H1 (cell line): Measurements from ENCODE around the gene INTS1. TPM values are rescaled to one million over a fixed set of nuclear protein-coding genes. Genes with fewer than 3 reads are reported as not detected.

Experiments
- CTCF ChIA-PET: fragments of 300-600 bp; sonication (Branson Sonifier 250); formaldehyde crosslinking; loops from one replicate; lab custom pipeline; 2021; ENCODE audit not compliant: partially characterized antibody; lab: Charles Lee
- POLR2A ChIA-PET: fragments of 300-600 bp; sonication (Branson Sonifier 250); formaldehyde crosslinking; loops from one replicate; lab custom pipeline; 2021; ENCODE audit warnings: inconsistent platforms; ENCODE audit not compliant: partially characterized antibody; lab: Charles Lee
- DNase-seq, 2 experiments: peaks; one replicate each; pipeline versions ENCODE4 v3.0.0 to v3.0.0-alpha.2; 2010 to 2022; ENCODE audit warnings: low spot score in 2 of 2, low read depth in 1 of 2, mixed read lengths in 1 of 2
- FAIRE-seq: peaks from 2 replicates; lab custom pipeline; 2011; peaks lifted over from hg19 to GRCh38; lab: Jason Lieb, UNC
- H2AFZ ChIP-seq: 2 replicates; pipeline ENCODE4 v1.8.1; 2012; ENCODE audit warnings: low read length, inconsistent platforms
- H2AK5ac ChIP-seq: 2 replicates; pipeline ENCODE4 v1.6.1; 2013; ENCODE audit warnings: low read depth, low read length
- H2BK120ac ChIP-seq: replicated peaks from 2 replicates; pipeline ENCODE3; 2013; ENCODE audit warnings: low read depth, low read length, inconsistent platforms
- H2BK12ac ChIP-seq: 2 replicates; pipeline ENCODE4 v1.6.1; 2013; ENCODE audit warnings: low read depth, low read length
- H2BK15ac ChIP-seq: 2 replicates; pipeline ENCODE4 v1.6.1; 2013; ENCODE audit warnings: low read length
- H2BK20ac ChIP-seq: 2 replicates; pipeline ENCODE4 v1.6.1; 2013; ENCODE audit warnings: low read length
- H2BK5ac ChIP-seq: 2 replicates; pipeline ENCODE4 v1.6.1; 2013; ENCODE audit warnings: low read depth, low read length
- H3K14ac ChIP-seq: 2 replicates; pipeline ENCODE4 v1.6.1; 2013; ENCODE audit warnings: inconsistent platforms; ENCODE audit not compliant: insufficient read length
- H3K18ac ChIP-seq: 2 replicates; pipeline ENCODE4 v1.6.1; 2013; ENCODE audit warnings: low read length; ENCODE audit errors: extremely low read depth
- H3K23ac ChIP-seq: 2 replicates; pipeline ENCODE4 v1.6.1; 2013; ENCODE audit warnings: inconsistent platforms; ENCODE audit not compliant: insufficient read length
- H3K23me2 ChIP-seq: 2 replicates; pipeline ENCODE4 v1.6.1; 2013; ENCODE audit warnings: low read depth, low read length
- H3K27ac ChIP-seq: 2 replicates; pipeline ENCODE4 v1.6.1; 2011; ENCODE audit warnings: low read depth, low read length, inconsistent platforms
- H3K27me3 ChIP-seq, 4 experiments: replicated peaks in 1 of 4; 1 replicate in 1 of 4; 2 replicates in 3 of 4; pipeline versions ENCODE4 v1.6.1 to v1.8.1; 2011 to 2013; ENCODE audit warnings: low read length in 3 of 4, mild to moderate bottlenecking in 3 of 4, inconsistent platforms in 2 of 4, mixed read lengths in 2 of 4, moderate library complexity in 1 of 4; ENCODE audit not compliant: control insufficient read depth in 3 of 4, insufficient read depth in 3 of 4; ENCODE audit errors: extremely low read depth in 1 of 4
- H3K36me3 ChIP-seq, 4 experiments: 2 replicates each; pipeline versions ENCODE4 v1.6.1 to v1.8.1; 2011 to 2013; ENCODE audit warnings: mild to moderate bottlenecking in 4 of 4, low read length in 3 of 4, moderate library complexity in 2 of 4, control low read depth in 1 of 4, inconsistent platforms in 1 of 4; ENCODE audit not compliant: insufficient read depth in 4 of 4, control insufficient read depth in 2 of 4
- H3K4ac ChIP-seq: replicated peaks from 2 replicates; pipeline ENCODE3; 2013; ENCODE audit warnings: low read length, low read depth, mixed read lengths, inconsistent platforms; ENCODE audit not compliant: insufficient read length
- H3K4me1 ChIP-seq, 4 experiments: replicated peaks in 1 of 4; 1 replicate in 1 of 4; 2 replicates in 3 of 4; pipeline versions ENCODE4 v1.6.1 to v1.8.1; 2011 to 2013; ENCODE audit warnings: low read length in 3 of 4, inconsistent platforms in 2 of 4, mixed read lengths in 1 of 4; ENCODE audit not compliant: insufficient read depth in 4 of 4, control insufficient read depth in 3 of 4
- H3K4me2 ChIP-seq, 2 experiments: 2 replicates each; pipeline versions ENCODE4 v1.6.1 to v1.8.1; 2011 to 2013; ENCODE audit warnings: low read depth in 2 of 2, low read length in 2 of 2, control low read depth in 1 of 2, inconsistent platforms in 1 of 2, mild to moderate bottlenecking in 1 of 2; ENCODE audit not compliant: insufficient read depth in 1 of 2
- H3K4me3 ChIP-seq, 4 experiments: fragments of 200-600, 300-600 bp in 1 of 4; sonication (generic), shearing (Covaris generic), sonication (Bioruptor Twin) in 1 of 4; 2 replicates each; pipeline versions ENCODE4 v1.5.1 to v1.8.1; 2011 to 2016; ENCODE audit warnings: low read length in 4 of 4, low read depth in 3 of 4, control low read depth in 2 of 4, inconsistent platforms in 2 of 4, mild to moderate bottlenecking in 2 of 4, mixed read lengths in 1 of 4, moderate library complexity in 1 of 4; ENCODE audit not compliant: insufficient read depth in 2 of 4; ENCODE audit errors: extremely low read depth in 1 of 4
- H3K56ac ChIP-seq: replicated peaks from 2 replicates; pipeline ENCODE3; 2013; ENCODE audit warnings: low read depth, mild to moderate bottlenecking, mixed read lengths, low read length, inconsistent platforms; ENCODE audit not compliant: insufficient read length
- H3K79me1 ChIP-seq: 2 replicates; pipeline ENCODE4 v1.6.1; 2013; ENCODE audit warnings: low read depth, low read length, control low read depth
- H3K79me2 ChIP-seq, 2 experiments: 2 replicates each; pipeline versions ENCODE4 v1.6.1 to v1.8.1; 2012 to 2013; ENCODE audit warnings: low read length in 2 of 2, mild to moderate bottlenecking in 2 of 2, inconsistent platforms in 1 of 2; ENCODE audit not compliant: insufficient read depth in 2 of 2, control insufficient read depth in 1 of 2
- H3K9ac ChIP-seq, 4 experiments: replicated peaks in 1 of 4; 1 replicate in 1 of 4; 2 replicates in 3 of 4; pipeline versions ENCODE4 v1.6.1 to v1.8.1; 2011 to 2013; ENCODE audit warnings: low read depth in 3 of 4, low read length in 3 of 4, control low read depth in 2 of 4, mild to moderate bottlenecking in 2 of 4, moderate library complexity in 2 of 4, inconsistent platforms in 1 of 4; ENCODE audit errors: extremely low read depth in 1 of 4
- H3K9me3 ChIP-seq, 2 experiments: 2 replicates each; pipeline versions ENCODE4 v1.6.1 to v1.8.1; 2012 to 2013; ENCODE audit warnings: mild to moderate bottlenecking in 2 of 2, moderate library complexity in 2 of 2, control low read depth in 1 of 2, inconsistent platforms in 1 of 2, low read depth in 1 of 2, low read length in 1 of 2, mixed read lengths in 1 of 2; ENCODE audit not compliant: insufficient read depth in 2 of 2
- H4K20me1 ChIP-seq, 2 experiments: replicated peaks in 1 of 2; 2 replicates each; pipeline versions ENCODE3 to v1.8.1; 2011 to 2013; ENCODE audit warnings: inconsistent platforms in 2 of 2, low read length in 2 of 2, mild to moderate bottlenecking in 1 of 2; ENCODE audit not compliant: insufficient read depth in 2 of 2, control insufficient read depth in 1 of 2
- H4K5ac ChIP-seq: 2 replicates; pipeline ENCODE4 v1.6.1; 2013; ENCODE audit warnings: low read length, low read depth, mixed read lengths, inconsistent platforms; ENCODE audit not compliant: insufficient read length
- H4K8ac ChIP-seq: 2 replicates; pipeline ENCODE4 v1.8.0; 2013; ENCODE audit warnings: mild to moderate bottlenecking, moderate library complexity, low read length, inconsistent platforms; ENCODE audit not compliant: insufficient read depth; ENCODE audit errors: extremely low read depth
- H4K91ac ChIP-seq: replicated peaks from 2 replicates; pipeline ENCODE3; 2013; ENCODE audit warnings: low read length, mixed read lengths, inconsistent platforms; ENCODE audit not compliant: insufficient read length
- ATF2 ChIP-seq: IDR thresholded peaks from 2 replicates; pipeline ENCODE4 v1.6.1; 2012; ENCODE audit warnings: low read length, inconsistent platforms
- CBX8 ChIP-seq: fragments of 300-800, 300-1000 bp; sonication (generic); IDR thresholded peaks from 2 replicates; pipeline ENCODE4 v1.7.1; 2016; ENCODE audit warnings: low read depth, low read length, borderline replicate concordance
- FOSL1 ChIP-seq: IDR thresholded peaks from 2 replicates; pipeline ENCODE4 v1.6.1; 2011; ENCODE audit warnings: mild to moderate bottlenecking, low read depth, low read length, moderate library complexity; ENCODE audit not compliant: insufficient read depth
- JUN ChIP-seq: IDR thresholded peaks from 2 replicates; pipeline ENCODE4 v1.6.1; 2011; ENCODE audit warnings: low read depth, mild to moderate bottlenecking, improper control_type of control experiment, low read length
- MAX ChIP-seq: IDR thresholded peaks from 2 replicates; pipeline ENCODE4 v1.6.1; 2012; ENCODE audit warnings: inconsistent platforms
- NRF1 ChIP-seq: IDR thresholded peaks from 2 replicates; pipeline ENCODE4 v1.6.1; 2011; ENCODE audit warnings: mild to moderate bottlenecking, low read depth, low read length, improper control_type of control experiment
- RNF2 ChIP-seq: fragments of 200-900, 300-1000 bp; sonication (generic); IDR thresholded peaks from 2 replicates; pipeline ENCODE4 v1.7.1; 2016; ENCODE audit warnings: borderline replicate concordance, low read depth, mild to moderate bottlenecking, antibody characterized with exemption, low read length; ENCODE audit not compliant: poor library complexity, severe bottlenecking; ENCODE audit errors: missing control alignments
- RXRA ChIP-seq: IDR thresholded peaks from 2 replicates; pipeline ENCODE4 v1.6.1; 2011; ENCODE audit warnings: low read depth, mild to moderate bottlenecking, low read length, moderate library complexity; ENCODE audit not compliant: insufficient read depth
- SIRT6 ChIP-seq: IDR thresholded peaks from one replicate; pipeline ENCODE4 v1.7.1; 2012; ENCODE audit warnings: low read length, inconsistent platforms
- SIX5 ChIP-seq: IDR thresholded peaks from 2 replicates; pipeline ENCODE4 v1.6.1; 2011; ENCODE audit warnings: mild to moderate bottlenecking, low read depth, low read length
- SP4 ChIP-seq: IDR thresholded peaks from 2 replicates; pipeline ENCODE4 v1.6.1; 2012; ENCODE audit warnings: low read length, inconsistent platforms
- SRF ChIP-seq: IDR thresholded peaks from 2 replicates; pipeline ENCODE4 v1.6.1; 2011; ENCODE audit warnings: mild to moderate bottlenecking, low read depth, low read length, moderate library complexity
- WGBS, 2 experiments: shearing (Covaris generic) in 1 of 2; methylation state at CpG; one replicate each; pipeline versions ENCODE4 v1.1.6 to v1.1.7; 2013 to 2015; ENCODE audit warnings: low lambda C conversion rate in 2 of 2, mixed read lengths in 2 of 2, inconsistent platforms in 1 of 2, low coverage in 1 of 2, missing lambda C conversion rate in 1 of 2; ENCODE audit not compliant: insufficient replicate concordance in 2 of 2, insufficient coverage in 1 of 2, insufficient read length in 1 of 2; ENCODE audit errors: extremely low coverage in 1 of 2, missing lambda C conversion rate in 1 of 2; 5-methylcytosine and 5-hydroxymethylcytosine counted together
- polyA plus RNA-seq, 7 experiments: library from polyadenylated mRNA; depleted of rRNA in 3 of 7; stranded (reverse) in 5 of 7; unstranded in 2 of 7; fragments of >200 nt in 5 of 7; fragments of 200-250 nt in 2 of 7; gene quantifications; 1 replicate in 5 of 7; 2 replicates in 1 of 7; 4 replicates in 1 of 7; pipeline versions ENCODE4 v1.2.1 to v1.2.3, GENCODE V29; 2011 to 2013; ENCODE audit warnings: missing spikeins in 2 of 7, mixed read lengths in 2 of 7
- total RNA-seq: library from RNA; stranded (reverse); fragmentation: NEBNext Ultra II Directional; extraction: Animal tissue kit (Norgen Biotek cat#: 25700); gene quantifications from 2 replicates; pipeline ENCODE4 v1.2.1, GENCODE V29; 2021

The INTS1 gene
- total and polyA plus RNA-seq, 2 of the 8 experiments (the other 6 are each of a cell fraction or from before 2014, with no cell fraction given) = 76.9 to 104 TPM

- H3K23me2 ChIP-seq = no peaks in the 10 kb centered on the region
- no peak overlapping the region for H3K56ac ChIP-seq
- no peak for FAIRE-seq
- H4K8ac ChIP-seq = 0 out of 2 replicates have a peak overlapping the region, but pooled peaks have one; percentile 51
- H3K4me2 ChIP-seq = no peak overlapping the region
- no peak overlapping the region for H2BK15ac ChIP-seq
- no peak for DNase-seq
- no peak overlapping the region for H2AFZ ChIP-seq
- no peak overlapping the region for H3K14ac ChIP-seq
- H3K9me3 ChIP-seq = no peaks in the 10 kb centered on the region
- H3K18ac ChIP-seq = no peak overlapping the region
- no peak overlapping the region for H4K91ac ChIP-seq
- no peak overlapping the region for H4K5ac ChIP-seq
- peaks cover 18 to 74% (median 40%) of the 10 kb centered on the region in 4 experiments; a peak in 7 of 8 replicates for H3K36me3 ChIP-seq
- H4K20me1 ChIP-seq = peaks cover 0 to 14% of the 10 kb centered on the region in 2 experiments
- no peak overlapping the region for H3K4me3 ChIP-seq
- no peaks in the 10 kb centered on the region for H3K27me3 ChIP-seq
- no peak overlapping the region for H3K9ac ChIP-seq
- H3K79me1 ChIP-seq = no peaks in the 10 kb centered on the region; the same call in 1 of the 2 replicates
- no peak overlapping the region for H3K27ac ChIP-seq
- H3K4ac ChIP-seq = no peak overlapping the region
- WGBS, 2 experiments = 92% methylated on average over 18 of the region's 20 CpGs; no CpG with 5 or more reads in 1 of the 2 experiments
- no peaks in the 10 kb centered on the region for H3K4me1 ChIP-seq
- CTCF ChIA-PET = interaction anchor here (1.1 kb wide), 1 partner anchor 17 kb away, joined by 3 read pairs; no protein-coding TSS in a partner anchor
- H2BK120ac ChIP-seq = no peak overlapping the region
- POLR2A ChIA-PET = interaction anchor here (1.0 to 3.6 kb wide), 5 partner anchors 9 to 49 kb away, joined by 3 to 11 read pairs (median 3); no protein-coding TSS in a partner anchor
- no peak overlapping the region for H2BK5ac ChIP-seq
- H3K23ac ChIP-seq = no peak overlapping the region
- no peak overlapping the region for H2BK20ac ChIP-seq
- H3K79me2 ChIP-seq = no peaks in the 10 kb centered on the region
- H2AK5ac ChIP-seq = no peak overlapping the region
- H2BK12ac ChIP-seq = no peak overlapping the region
- no peak for TF ChIP-seq JUN
- no peak for TF ChIP-seq CBX8
- TF ChIP-seq MAX = no peak
- no peak for TF ChIP-seq SIX5
- no peak for TF ChIP-seq RNF2
- no peak for TF ChIP-seq NRF1
- TF ChIP-seq SP4 = no peak
- no peak for TF ChIP-seq RXRA
- no peak for TF ChIP-seq FOSL1
- no peak for TF ChIP-seq ATF2
- no peak for TF ChIP-seq SIRT6
- no peak for TF ChIP-seq SRF
These were observed 22.9 kb downstream of the INTS1 start for GRCh38 chr7:1481300-1481699.
